Measurements from ENCODE around the gene LMO1.

Gene LMO1

DNA sequence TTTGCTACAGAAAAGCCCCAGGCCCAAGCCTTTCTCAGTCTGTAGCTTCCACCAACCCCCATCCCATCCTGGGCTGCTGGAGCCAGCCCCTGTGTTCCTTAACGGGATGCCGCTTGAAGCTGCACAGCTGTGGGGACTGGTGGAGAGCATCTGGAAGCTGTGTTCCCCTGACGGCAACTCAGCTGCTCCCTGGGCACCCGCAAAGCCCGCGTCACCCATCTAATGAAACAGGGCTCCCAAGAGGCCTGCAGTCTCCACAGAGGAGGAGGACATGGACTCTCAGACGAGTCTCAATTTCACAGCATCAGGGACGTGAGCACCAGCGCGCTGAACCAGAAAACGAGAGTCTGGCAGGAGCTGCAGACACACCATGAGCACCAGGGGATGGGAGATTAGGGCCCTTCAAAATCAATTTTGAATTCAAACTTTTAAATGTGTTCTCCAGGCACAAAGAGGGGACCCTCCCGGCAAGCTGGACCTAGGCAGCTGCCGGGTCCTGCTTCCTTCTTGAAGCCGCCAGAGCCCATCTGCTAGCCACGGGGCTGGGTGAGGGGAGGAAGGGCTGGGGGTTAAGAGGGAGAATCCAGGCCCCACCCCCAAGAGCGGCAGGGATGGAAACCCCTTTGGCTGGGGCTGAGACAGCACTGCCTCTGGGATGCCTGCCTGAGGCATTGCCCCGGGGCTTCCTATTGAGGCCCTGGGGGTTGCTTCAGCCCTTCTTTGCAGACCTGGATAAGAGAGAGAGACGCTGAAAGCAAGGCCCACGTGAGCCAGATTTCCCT, 21.0 kb downstream of the LMO1 start:
- no peak for DNase-seq (ENCODE audit: low spot score)
- TF ChIP-seq, protein P1, sequence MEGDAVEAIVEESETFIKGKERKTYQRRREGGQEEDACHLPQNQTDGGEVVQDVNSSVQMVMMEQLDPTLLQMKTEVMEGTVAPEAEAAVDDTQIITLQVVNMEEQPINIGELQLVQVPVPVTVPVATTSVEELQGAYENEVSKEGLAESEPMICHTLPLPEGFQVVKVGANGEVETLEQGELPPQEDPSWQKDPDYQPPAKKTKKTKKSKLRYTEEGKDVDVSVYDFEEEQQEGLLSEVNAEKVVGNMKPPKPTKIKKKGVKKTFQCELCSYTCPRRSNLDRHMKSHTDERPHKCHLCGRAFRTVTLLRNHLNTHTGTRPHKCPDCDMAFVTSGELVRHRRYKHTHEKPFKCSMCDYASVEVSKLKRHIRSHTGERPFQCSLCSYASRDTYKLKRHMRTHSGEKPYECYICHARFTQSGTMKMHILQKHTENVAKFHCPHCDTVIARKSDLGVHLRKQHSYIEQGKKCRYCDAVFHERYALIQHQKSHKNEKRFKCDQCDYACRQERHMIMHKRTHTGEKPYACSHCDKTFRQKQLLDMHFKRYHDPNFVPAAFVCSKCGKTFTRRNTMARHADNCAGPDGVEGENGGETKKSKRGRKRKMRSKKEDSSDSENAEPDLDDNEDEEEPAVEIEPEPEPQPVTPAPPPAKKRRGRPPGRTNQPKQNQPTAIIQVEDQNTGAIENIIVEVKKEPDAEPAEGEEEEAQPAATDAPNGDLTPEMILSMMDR (IDR thresholded peaks at IDR 0.05; ENCODE audit: extremely low read depth, missing control alignments), result no peak

DNA sequence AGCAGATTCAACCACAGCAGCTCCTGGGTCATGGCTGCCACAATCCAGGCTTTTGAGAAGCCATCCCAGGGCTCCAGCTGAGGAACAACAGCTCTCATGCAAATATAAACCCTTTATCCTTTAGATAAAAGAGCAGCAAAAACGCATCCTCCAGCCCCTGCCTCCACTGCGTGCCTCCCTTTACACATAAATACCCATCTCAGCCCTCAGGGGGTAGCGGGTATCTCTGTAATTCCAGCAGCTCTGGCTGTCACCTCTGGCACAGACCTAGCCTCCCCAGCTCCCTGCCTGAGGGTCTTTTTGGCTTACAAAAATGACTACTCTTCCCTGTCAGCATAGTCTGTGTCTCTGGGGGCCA, 21.6 kb downstream of the LMO1 start:
- no peak for DNase-seq (ENCODE audit: low spot score)
- TF ChIP-seq, protein P1 (IDR thresholded peaks at IDR 0.05; ENCODE audit: extremely low read depth, missing control alignments), result no peak

DNA sequence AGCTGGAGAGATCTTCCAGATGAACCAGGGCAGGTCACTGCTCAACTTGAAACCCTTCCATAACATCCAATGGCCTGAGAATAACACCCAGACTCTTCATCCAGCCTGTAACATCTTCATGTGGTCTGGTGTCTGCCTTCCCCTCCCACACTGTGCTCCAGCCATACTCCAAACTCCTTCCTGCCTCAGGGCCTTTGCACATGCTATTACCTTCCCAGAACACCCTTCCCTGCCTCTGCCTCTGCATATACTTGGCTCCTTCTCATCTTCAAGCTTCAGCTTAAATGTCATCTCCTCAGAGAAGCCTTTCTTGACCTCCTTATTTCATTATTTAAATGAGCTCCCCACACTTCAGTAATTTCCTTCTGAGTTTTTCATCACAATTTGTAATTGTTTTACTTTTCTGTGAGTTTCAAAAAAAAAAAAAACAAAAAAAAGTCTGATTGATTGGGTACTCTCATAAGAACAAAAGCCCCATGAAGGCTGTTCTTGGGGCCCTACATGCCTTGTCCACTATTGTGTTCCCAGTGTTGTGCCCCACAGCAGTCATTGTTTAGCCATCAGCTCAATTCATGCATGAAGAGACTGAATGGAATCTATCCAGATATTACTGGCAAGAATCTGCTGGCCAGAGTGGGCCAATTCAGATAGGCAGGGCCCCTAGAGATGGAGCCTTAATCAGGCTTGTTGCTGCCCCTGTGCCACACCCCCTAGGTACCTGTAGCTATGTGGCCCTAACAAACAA, 22.1 kb downstream of the LMO1 start:
- no peak for DNase-seq (ENCODE audit: low spot score)
- TF ChIP-seq, protein P1 (IDR thresholded peaks at IDR 0.05; ENCODE audit: extremely low read depth, missing control alignments), result no peak

DNA sequence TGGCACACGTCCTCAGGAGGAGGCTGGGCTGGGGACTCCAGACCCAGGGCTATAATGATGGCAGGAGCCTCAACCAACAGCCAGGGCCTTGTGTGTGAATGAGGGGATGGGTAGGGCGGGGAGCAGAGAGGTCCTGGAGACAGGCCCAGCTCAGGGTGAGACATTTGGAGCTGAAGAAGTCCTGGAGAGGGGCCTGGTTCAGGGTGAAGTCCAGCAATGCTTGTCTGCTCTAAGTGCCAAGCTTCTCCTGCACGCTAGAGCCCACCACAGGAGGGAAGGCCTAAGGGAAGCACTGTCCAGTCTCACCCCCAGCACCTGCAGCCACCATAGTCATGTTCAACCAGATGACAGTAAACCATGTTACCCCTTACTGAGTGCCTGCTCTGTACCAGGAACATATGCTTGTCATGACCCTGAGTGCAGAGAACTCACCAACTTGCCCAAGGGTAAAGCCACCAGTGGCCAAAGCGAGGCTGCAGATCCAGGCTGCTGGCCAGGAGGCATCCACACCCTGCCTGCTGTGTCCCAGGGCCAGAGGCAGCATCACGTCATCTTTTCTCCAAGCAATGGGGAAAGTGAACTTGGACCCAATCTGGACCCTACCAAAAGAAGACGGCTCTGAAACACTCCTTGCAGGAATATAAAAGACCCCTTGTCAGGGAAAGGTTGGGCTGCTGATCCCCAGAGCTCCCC, 24.0 kb downstream of the LMO1 start:
- no peak for DNase-seq (ENCODE audit: low spot score)
- TF ChIP-seq, protein P1 (IDR thresholded peaks at IDR 0.05; ENCODE audit: extremely low read depth, missing control alignments), result no peak

DNA sequence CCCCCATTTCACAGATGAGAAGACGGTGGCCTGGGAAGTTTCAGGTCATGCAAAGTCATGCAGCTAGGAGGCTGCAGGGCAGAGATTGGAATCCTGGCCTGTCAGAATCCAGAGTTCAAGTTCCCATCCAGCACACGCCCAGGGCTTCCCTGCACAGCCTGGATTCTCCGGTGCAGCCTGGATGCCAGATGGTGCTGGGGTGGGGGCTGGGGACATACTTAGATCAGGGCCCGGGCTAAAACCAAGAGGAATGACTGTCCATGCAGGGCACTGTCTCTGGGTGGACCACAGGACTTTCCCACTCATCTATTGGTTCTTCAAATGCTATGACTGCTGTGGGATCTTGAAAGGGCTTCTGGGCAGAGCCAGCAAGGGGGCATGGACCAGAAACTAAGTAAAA, 24.6 kb downstream of the LMO1 start:
- TF ChIP-seq, protein P1 (IDR thresholded peaks at IDR 0.05; ENCODE audit: extremely low read depth, missing control alignments), result no peak
- DNase-seq (ENCODE audit: low spot score), result no peak

DNA sequence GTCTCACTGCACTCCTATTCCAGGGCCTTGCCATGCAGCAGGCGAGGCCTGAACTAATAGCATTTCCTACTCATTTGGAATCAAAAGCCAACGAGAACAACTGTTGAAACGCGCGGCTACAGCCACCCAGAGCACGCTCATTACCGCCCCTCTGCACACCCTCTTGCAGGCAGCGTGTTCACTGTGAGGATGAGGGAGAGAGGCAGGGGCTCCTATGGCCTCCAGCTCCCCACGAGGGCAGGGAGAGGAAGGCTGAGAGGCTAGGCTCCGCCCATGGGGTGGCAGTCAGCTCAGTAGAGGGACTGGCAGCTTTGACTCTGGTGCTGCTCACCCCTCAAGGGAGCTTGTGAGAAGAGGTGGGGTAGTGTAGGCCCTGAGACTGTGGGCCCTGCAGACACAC, 26.2 kb downstream of the LMO1 start:
- no peak for DNase-seq (ENCODE audit: low spot score)
- TF ChIP-seq, protein P1 (IDR thresholded peaks at IDR 0.05; ENCODE audit: extremely low read depth, missing control alignments), result no peak

DNA sequence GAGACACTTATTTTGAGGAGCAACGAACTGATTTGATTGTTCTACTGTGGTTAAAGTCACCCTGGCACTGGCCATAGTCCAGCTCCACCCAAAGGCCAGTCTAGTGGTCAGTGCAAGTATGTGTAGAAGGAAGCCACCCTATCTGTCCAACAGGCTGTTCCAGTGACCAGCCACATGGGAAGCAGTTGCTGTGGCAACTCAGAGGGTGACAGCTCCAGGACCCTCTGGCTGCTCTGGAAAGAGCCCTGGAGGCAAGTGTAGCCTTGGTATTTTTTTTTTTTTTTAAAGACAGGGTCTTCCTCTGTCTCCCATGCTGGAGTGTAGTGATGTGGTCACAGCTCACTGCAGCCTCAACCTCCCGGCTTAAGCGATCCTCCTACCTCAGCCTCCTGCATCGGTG, 27.8 kb downstream of the LMO1 start:
- TF ChIP-seq, protein P1 (IDR thresholded peaks at IDR 0.05; ENCODE audit: extremely low read depth, missing control alignments), result no peak
- no peak for DNase-seq (ENCODE audit: low spot score)
